Measurements from ENCODE around the gene KRT38. TPM values are rescaled to one million over a fixed set of nuclear protein-coding genes. Genes with fewer than 3 reads are reported as not detected.
A peak's percentile ranks its signal among the peaks of the same experiment; 100 is the strongest.
"Not testable (repeated sequence)": the region's sequence is repeated elsewhere in the genome, so short reads cannot be mapped to it uniquely, and the experiment has no call there.

KRT38 gene
- total and polyA plus RNA-seq, 4 donors, result not detected

GRCh38 chr17:41402161-41402560, 38.6 kb downstream of the KRT38 start:
- H3K4me3 ChIP-seq (ENCODE audit: low read length in 2 of 2), result no peak overlapping the region
- no peaks in the 10 kb centered on the region for H3K27me3 ChIP-seq (ENCODE audit: control insufficient read depth in 1 of 2, insufficient read depth in 2 of 2, low read length in 1 of 2)
- WGBS, 2 donors, result 83 to 92% methylated on average over 5 of the region's 5 CpGs
- ATAC-seq (ENCODE audit: low FRiP score) (no peak), DNase-seq (no peak)
- no peaks in the 10 kb centered on the region for H3K9me3 ChIP-seq (ENCODE audit: control insufficient read depth, low read length)
- no peaks in the 10 kb centered on the region for H3K4me1 ChIP-seq (ENCODE audit: control insufficient read depth in 1 of 2, insufficient read depth in 2 of 2, low read length in 2 of 2)
- intact Hi-C loops (cut with DNase I), result no loop called here
- H3K36me3 ChIP-seq (ENCODE audit: control insufficient read depth in 1 of 2, insufficient read depth in 2 of 2, low read length in 1 of 2), result no peaks in the 10 kb centered on the region
- no peak overlapping the region for H3K27ac ChIP-seq (ENCODE audit: low read depth in 1 of 2, low read length in 2 of 2)

GRCh38 chr17:41396996-41397660, 43.7 kb downstream of the KRT38 start, which contains the start of gene KRT31:
KRT31 (minus strand) TSS chr17:41397608; CDS start chr17:41397539, 69 bp downstream.
- Histone ChIP-seq H3K9me3 (ENCODE audit: control insufficient read depth, low read length) (no peaks in the 10 kb centered on the region), H3K27ac (ENCODE audit: low read depth in 1 of 2, low read length in 2 of 2) (no peak within 1 kb of the TSS), H3K4me1 (ENCODE audit: control insufficient read depth in 1 of 2, insufficient read depth in 2 of 2, low read length in 2 of 2) (no peaks in the 10 kb centered on the region), H3K27me3 (ENCODE audit: control insufficient read depth in 1 of 2, insufficient read depth in 2 of 2, low read length in 1 of 2) (no peaks in the 10 kb centered on the region), H3K4me3 (ENCODE audit: low read length in 2 of 2) (no peak within 1 kb of the TSS), H3K36me3 (ENCODE audit: control insufficient read depth in 1 of 2, insufficient read depth in 2 of 2, low read length in 1 of 2) (no peaks in the 10 kb centered on the region)
- 81 to 84% methylated on average over 16 of the region's 16 CpGs for WGBS, 2 donors
- DNase-seq (no peak), ATAC-seq (ENCODE audit: low FRiP score) (no peak)
- intact Hi-C loops (cut with DNase I), result no loop called here

DNA sequence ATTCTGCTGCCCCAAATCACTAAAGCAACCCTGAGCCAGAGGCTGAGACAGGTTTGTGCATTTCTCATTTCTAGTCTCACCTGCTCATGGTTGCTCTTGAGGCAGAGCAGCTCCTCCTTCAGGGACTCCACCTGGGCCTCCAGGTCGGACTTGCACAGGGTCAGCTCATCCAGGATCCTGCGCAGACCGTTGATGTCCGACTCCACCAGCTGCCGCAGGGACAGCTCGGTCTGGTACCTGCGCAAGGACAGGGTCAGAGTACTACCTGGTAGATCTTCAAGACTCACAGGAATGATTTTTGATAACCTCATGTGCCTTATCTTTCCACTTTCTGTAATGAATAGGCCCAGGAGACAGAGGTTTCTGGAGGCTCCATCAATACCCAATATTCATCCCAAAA, 44.4 kb downstream of the KRT38 start:
- Histone ChIP-seq H3K9me3 (ENCODE audit: control insufficient read depth, low read length) (no peaks in the 10 kb centered on the region), H3K4me1 (ENCODE audit: control insufficient read depth in 1 of 2, insufficient read depth in 2 of 2, low read length in 2 of 2) (no peaks in the 10 kb centered on the region)

DNA sequence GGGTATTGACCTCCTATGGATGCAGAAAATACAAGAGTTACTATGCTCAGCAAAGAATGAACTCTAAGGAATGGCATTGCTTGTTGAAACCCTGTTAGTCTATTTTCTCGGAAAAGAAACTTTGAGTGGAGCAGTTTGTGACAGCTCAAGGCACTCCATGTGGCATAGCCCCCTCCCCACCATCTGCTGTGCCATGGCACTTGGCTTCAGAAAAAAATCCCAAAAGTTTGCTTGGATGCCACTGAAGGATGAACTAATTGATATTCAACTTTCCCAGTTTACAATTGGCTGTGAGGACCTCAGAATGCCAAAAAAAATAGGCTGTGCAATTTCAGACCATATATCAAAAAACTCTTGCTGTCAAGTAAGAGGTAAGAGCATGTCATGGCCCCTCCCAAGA, 45.2 kb downstream of the KRT38 start:
- 83 to 88% methylated on average over 1 of the region's 1 CpG for WGBS, 2 donors
- no peak for ATAC-seq (ENCODE audit: low FRiP score)
- intact Hi-C loops (cut with DNase I), result no loop called here

More for the DNA sequence above, 44.4 kb downstream of the KRT38 start:
- intact Hi-C loops (cut with DNase I), result no loop called here
- Histone ChIP-seq H3K27ac (ENCODE audit: low read depth in 1 of 2, low read length in 2 of 2) (no peak overlapping the region), H3K4me3 (ENCODE audit: low read length in 2 of 2) (no peak overlapping the region), H3K27me3 (ENCODE audit: control insufficient read depth in 1 of 2, insufficient read depth in 2 of 2, low read length in 1 of 2) (no peaks in the 10 kb centered on the region), H3K36me3 (ENCODE audit: control insufficient read depth in 1 of 2, insufficient read depth in 2 of 2, low read length in 1 of 2) (no peaks in the 10 kb centered on the region)
- 92 to 93% methylated on average over 7 of the region's 7 CpGs for WGBS, 2 donors
- no peak for DNase-seq
- ATAC-seq (ENCODE audit: low FRiP score), result no peak

GRCh38 chr17:41395044-41395443, 45.7 kb downstream of the KRT38 start:
- H3K4me3 ChIP-seq (ENCODE audit: low read length in 2 of 2); H3K27me3 ChIP-seq (ENCODE audit: control insufficient read depth in 1 of 2, insufficient read depth in 2 of 2, low read length in 1 of 2); H3K27ac ChIP-seq (ENCODE audit: low read depth in 1 of 2, low read length in 2 of 2); DNase-seq; H3K36me3 ChIP-seq (ENCODE audit: control insufficient read depth in 1 of 2, insufficient read depth in 2 of 2, low read length in 1 of 2); intact Hi-C loops (cut with DNase I); ATAC-seq (ENCODE audit: low FRiP score); H3K4me1 ChIP-seq (ENCODE audit: control insufficient read depth in 1 of 2, insufficient read depth in 2 of 2, low read length in 2 of 2); H3K9me3 ChIP-seq (ENCODE audit: control insufficient read depth, low read length): not testable (repeated sequence)
- WGBS, 2 donors, result 78 to 86% methylated on average over 7 to 12 of the region's 12 CpGs

More for the DNA sequence above, 45.2 kb downstream of the KRT38 start:
- DNase-seq, result no peak
- no peaks in the 10 kb centered on the region for H3K4me1 ChIP-seq (ENCODE audit: control insufficient read depth in 1 of 2, insufficient read depth in 2 of 2, low read length in 2 of 2)
- no peak overlapping the region for H3K27ac ChIP-seq (ENCODE audit: low read depth in 1 of 2, low read length in 2 of 2)
- no peaks in the 10 kb centered on the region for H3K9me3 ChIP-seq (ENCODE audit: control insufficient read depth, low read length)
- no peaks in the 10 kb centered on the region for H3K27me3 ChIP-seq (ENCODE audit: control insufficient read depth in 1 of 2, insufficient read depth in 2 of 2, low read length in 1 of 2)
- H3K4me3 ChIP-seq (ENCODE audit: low read length in 2 of 2), result no peak overlapping the region
- H3K36me3 ChIP-seq (ENCODE audit: control insufficient read depth in 1 of 2, insufficient read depth in 2 of 2, low read length in 1 of 2), result no peaks in the 10 kb centered on the region

DNA sequence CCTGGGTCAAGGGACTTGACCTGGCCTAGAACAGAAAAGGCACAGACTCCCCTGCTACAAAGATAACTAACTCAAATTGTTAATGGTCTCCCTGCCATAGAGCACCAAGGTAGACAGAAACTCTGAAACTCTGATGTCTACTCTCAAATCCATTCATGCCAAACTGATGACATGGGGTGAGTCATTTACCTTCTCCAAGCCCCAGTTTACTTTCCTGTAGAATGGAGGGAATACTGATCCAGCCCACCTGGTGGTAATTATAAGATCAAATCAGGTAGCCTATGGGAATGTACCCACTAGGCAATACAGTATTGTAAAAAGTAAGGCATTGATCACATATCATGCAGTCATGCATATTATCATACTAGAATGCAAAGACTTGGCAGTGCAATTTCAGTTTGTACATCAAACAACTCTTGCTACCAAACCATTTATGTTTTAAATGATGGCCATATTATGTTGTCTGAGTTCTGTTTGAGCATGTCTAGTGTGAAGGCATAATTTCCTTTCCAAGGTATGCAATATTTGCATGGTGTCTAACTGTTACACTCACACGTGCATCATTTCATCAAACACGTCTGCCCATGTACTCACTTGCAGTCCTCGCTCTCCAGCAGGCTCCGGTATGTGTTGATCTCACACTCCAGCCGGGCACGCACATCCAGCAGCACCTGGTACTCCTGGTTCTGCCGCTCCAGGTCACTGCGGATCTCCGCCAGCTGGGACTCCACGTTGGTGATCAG, 46.4 kb downstream of the KRT38 start:
- H3K27ac ChIP-seq (ENCODE audit: low read depth in 1 of 2, low read length in 2 of 2), result no peak overlapping the region
- no peaks in the 10 kb centered on the region for H3K27me3 ChIP-seq (ENCODE audit: control insufficient read depth in 1 of 2, insufficient read depth in 2 of 2, low read length in 1 of 2)
- ATAC-seq (ENCODE audit: low FRiP score) (no peak), DNase-seq (no peak)
- H3K36me3 ChIP-seq (ENCODE audit: control insufficient read depth in 1 of 2, insufficient read depth in 2 of 2, low read length in 1 of 2), result no peaks in the 10 kb centered on the region
- intact Hi-C loops (cut with DNase I), result no loop called here
- H3K9me3 ChIP-seq (ENCODE audit: control insufficient read depth, low read length), result no peaks in the 10 kb centered on the region
- WGBS, 2 donors, result 85 to 86% methylated on average over 10 of the region's 10 CpGs
- H3K4me1 ChIP-seq (ENCODE audit: control insufficient read depth in 1 of 2, insufficient read depth in 2 of 2, low read length in 2 of 2), result no peaks in the 10 kb centered on the region
- H3K4me3 ChIP-seq (ENCODE audit: low read length in 2 of 2), result no peak overlapping the region

DNA sequence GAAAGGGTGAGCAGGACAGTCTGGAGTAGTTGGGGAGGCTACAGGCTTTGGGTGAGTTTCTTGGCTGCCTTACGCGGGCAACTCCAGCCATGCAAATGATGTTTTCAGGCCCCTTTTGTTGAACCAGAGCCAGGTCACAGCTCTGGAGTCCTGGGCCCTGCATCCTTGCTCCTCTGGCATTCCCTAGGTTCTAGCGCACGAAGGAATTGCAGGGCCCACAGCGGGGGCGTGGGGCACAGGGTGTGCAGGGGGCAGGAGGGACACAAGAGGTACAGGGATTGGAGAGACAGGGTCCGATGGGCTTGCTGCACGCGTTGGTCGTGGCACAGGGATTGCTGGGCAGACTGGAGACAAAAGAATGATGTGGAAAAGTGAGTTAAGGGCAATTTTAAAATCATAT, 47.0 kb downstream of the KRT38 start:
- DNase-seq (no peak), ATAC-seq (ENCODE audit: low FRiP score) (no peak)
- Histone ChIP-seq H3K36me3 (ENCODE audit: control insufficient read depth in 1 of 2, insufficient read depth in 2 of 2, low read length in 1 of 2) (no peaks in the 10 kb centered on the region), H3K4me3 (ENCODE audit: low read length in 2 of 2) (no peak overlapping the region), H3K4me1 (ENCODE audit: control insufficient read depth in 1 of 2, insufficient read depth in 2 of 2, low read length in 2 of 2) (no peaks in the 10 kb centered on the region), H3K27me3 (ENCODE audit: control insufficient read depth in 1 of 2, insufficient read depth in 2 of 2, low read length in 1 of 2) (no peaks in the 10 kb centered on the region), H3K9me3 (ENCODE audit: control insufficient read depth, low read length) (no peaks in the 10 kb centered on the region), H3K27ac (ENCODE audit: low read depth in 1 of 2, low read length in 2 of 2) (no peak overlapping the region)
- WGBS, 2 donors, result 75 to 80% methylated on average over 10 of the region's 10 CpGs
- intact Hi-C loops (cut with DNase I), result no loop called here

GRCh38 chr17:41393294-41393693, 47.5 kb downstream of the KRT38 start:
- WGBS, 2 donors, result 62 to 68% methylated on average over 5 of the region's 5 CpGs
- Histone ChIP-seq H3K4me1 (ENCODE audit: control insufficient read depth in 1 of 2, insufficient read depth in 2 of 2, low read length in 2 of 2) (no peaks in the 10 kb centered on the region), H3K4me3 (ENCODE audit: low read length in 2 of 2) (no peak overlapping the region), H3K36me3 (ENCODE audit: control insufficient read depth in 1 of 2, insufficient read depth in 2 of 2, low read length in 1 of 2) (no peaks in the 10 kb centered on the region), H3K27me3 (ENCODE audit: control insufficient read depth in 1 of 2, insufficient read depth in 2 of 2, low read length in 1 of 2) (no peaks in the 10 kb centered on the region), H3K27ac (ENCODE audit: low read depth in 1 of 2, low read length in 2 of 2) (no peak overlapping the region), H3K9me3 (ENCODE audit: control insufficient read depth, low read length) (no peaks in the 10 kb centered on the region)
- ATAC-seq (ENCODE audit: low FRiP score) (peak; percentile 50), DNase-seq (no peak)
- intact Hi-C loops (cut with DNase I), result no loop called here

- Histone ChIP-seq H3K27me3 (ENCODE audit: control insufficient read depth in 1 of 2, insufficient read depth in 2 of 2, low read length in 1 of 2) (no peaks in the 10 kb centered on the region), H3K36me3 (ENCODE audit: control insufficient read depth in 1 of 2, insufficient read depth in 2 of 2, low read length in 1 of 2) (no peaks in the 10 kb centered on the region), H3K4me3 (ENCODE audit: low read length in 2 of 2) (no peak overlapping the region), H3K27ac (ENCODE audit: low read depth in 1 of 2, low read length in 2 of 2) (no peak overlapping the region), H3K9me3 (ENCODE audit: control insufficient read depth, low read length) (peaks cover 2% of the 10 kb centered on the region), H3K4me1 (ENCODE audit: control insufficient read depth in 1 of 2, insufficient read depth in 2 of 2, low read length in 2 of 2) (no peaks in the 10 kb centered on the region)
- ATAC-seq (ENCODE audit: low FRiP score), result no peak
- intact Hi-C loops (cut with DNase I), result no loop called here
- 95 to 96% methylated on average over 1 of the region's 1 CpG for WGBS, 2 donors
- no peak for DNase-seq
Observed at GRCh38 chr17:41392278-41392677, 48.5 kb downstream of the KRT38 start.

Data from aorta (tissue), 5 donors.